ENCODE results near the gene AMOT. TPM values are rescaled to one million over a fixed set of nuclear protein-coding genes. Genes with fewer than 3 reads are reported as not detected.

AMOT gene
- total RNA-seq, 2 donors from 2014 or later = 4.6 to 6.8 TPM

DNA sequence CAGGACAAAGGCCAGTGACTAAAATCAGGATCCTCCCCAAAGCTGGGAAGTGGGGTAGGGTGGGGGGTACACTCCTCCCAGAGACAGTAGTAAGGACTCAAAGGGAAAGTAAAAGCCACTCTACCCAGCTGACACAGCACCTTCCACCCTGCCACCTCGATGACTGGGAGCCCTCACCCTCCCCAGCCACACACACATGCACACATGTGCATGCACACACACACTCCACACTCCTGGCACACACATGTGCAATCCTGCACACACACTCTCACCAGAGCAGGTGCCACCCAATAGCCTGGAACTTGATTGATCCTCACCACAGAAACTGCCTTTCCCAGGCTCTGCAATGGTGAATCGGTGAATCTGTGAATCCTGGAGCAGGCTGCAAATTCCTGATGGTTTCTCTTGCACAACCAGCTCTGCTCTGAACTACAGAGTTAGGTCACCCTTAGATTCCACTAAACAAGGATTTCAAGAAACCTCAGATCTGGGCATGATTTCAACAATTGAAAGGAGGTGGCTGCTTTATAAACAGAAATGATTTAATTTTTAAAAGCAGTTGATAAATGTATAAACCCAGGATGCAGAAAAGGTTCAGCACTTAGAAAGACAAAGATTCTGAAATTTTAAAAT, 21.5 kb downstream of the AMOT start:
- no peak overlapping the region for H3K27ac ChIP-seq
- DNase-seq (ENCODE audit: low spot score) = no peak
- TF ChIP-seq CTCF (IDR thresholded peaks at IDR 0.05) = no peak
- no peaks in the 10 kb centered on the region for H3K27me3 ChIP-seq
- no peaks in the 10 kb centered on the region for H3K9me3 ChIP-seq
- H3K4me3 ChIP-seq = no peak overlapping the region
- no peaks in the 10 kb centered on the region for H3K4me1 ChIP-seq
- H3K36me3 ChIP-seq = no peaks in the 10 kb centered on the region

GRCh38 chrX:112818114-112819007, 22.3 kb downstream of the AMOT start:
- Histone ChIP-seq H3K36me3 (no peaks in the 10 kb centered on the region), H3K27me3 (no peaks in the 10 kb centered on the region), H3K4me3 (no peak overlapping the region), H3K9me3 (no peaks in the 10 kb centered on the region), H3K27ac (no peak overlapping the region), H3K4me1 (no peaks in the 10 kb centered on the region)
- TF ChIP-seq CTCF (IDR thresholded peaks at IDR 0.05) = no peak
- DNase-seq (ENCODE audit: low spot score) = no peak

GRCh38 chrX:112816908-112817307, 23.7 kb downstream of the AMOT start:
- Histone ChIP-seq H3K27me3 (no peaks in the 10 kb centered on the region), H3K27ac (no peak overlapping the region), H3K9me3 (no peaks in the 10 kb centered on the region), H3K4me1 (no peaks in the 10 kb centered on the region), H3K36me3 (no peaks in the 10 kb centered on the region), H3K4me3 (no peak overlapping the region)
- TF ChIP-seq CTCF (IDR thresholded peaks at IDR 0.05) = no peak
- no peak for DNase-seq (ENCODE audit: low spot score)

GRCh38 chrX:112814496-112814895, 26.1 kb downstream of the AMOT start:
- H3K27ac ChIP-seq = no peak overlapping the region
- no peaks in the 10 kb centered on the region for H3K27me3 ChIP-seq
- H3K4me3 ChIP-seq = no peak overlapping the region
- DNase-seq (ENCODE audit: low spot score) = no peak
- no peaks in the 10 kb centered on the region for H3K9me3 ChIP-seq
- H3K4me1 ChIP-seq = no peaks in the 10 kb centered on the region
- H3K36me3 ChIP-seq = no peaks in the 10 kb centered on the region
- no peak for TF ChIP-seq CTCF (IDR thresholded peaks at IDR 0.05)

GRCh38 chrX:112812741-112813140, 27.9 kb downstream of the AMOT start:
- Histone ChIP-seq H3K36me3 (no peaks in the 10 kb centered on the region), H3K9me3 (no peaks in the 10 kb centered on the region), H3K27me3 (no peaks in the 10 kb centered on the region), H3K4me1 (no peaks in the 10 kb centered on the region), H3K4me3 (no peak overlapping the region), H3K27ac (no peak overlapping the region)
- DNase-seq (ENCODE audit: low spot score) = no peak
- no peak for TF ChIP-seq CTCF (IDR thresholded peaks at IDR 0.05)

All from right atrium auricular region (tissue), 2 donors.